GM21576 (cell line): ENCODE data around the gene LITAF.
"Not testable (repeated sequence)": the region's sequence is repeated elsewhere in the genome, so short reads cannot be mapped to it uniquely, and the experiment has no call there.

Experiments used
- ATAC-seq: cut with Tn5 transposase; IDR thresholded peaks from one replicate; pipeline ENCODE4 v1.9.1; 2021; ENCODE audit warnings: mild to moderate bottlenecking, moderate library complexity; ENCODE audit not compliant: unreplicated experiment

The LITAF gene

DNA sequence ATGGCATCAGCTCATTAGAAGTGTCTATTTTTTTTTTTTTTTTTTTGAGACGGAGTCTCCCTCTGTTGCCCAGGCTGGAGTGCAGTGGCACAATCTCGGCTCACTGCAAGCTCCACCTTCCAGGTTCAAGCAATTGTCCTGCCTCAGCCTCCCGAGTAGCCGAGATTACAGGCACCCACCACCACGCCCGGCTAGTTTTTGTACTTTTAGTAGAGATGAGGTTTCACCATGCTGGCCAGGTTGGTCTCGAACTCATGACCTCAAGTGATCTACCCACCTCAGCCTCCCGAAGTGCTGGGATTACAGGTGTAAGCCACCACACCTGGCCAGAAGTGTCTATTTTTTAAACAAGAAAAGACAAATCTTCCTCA is 9.4 kb downstream of the LITAF start:
- ATAC-seq = not testable (repeated sequence)

DNA sequence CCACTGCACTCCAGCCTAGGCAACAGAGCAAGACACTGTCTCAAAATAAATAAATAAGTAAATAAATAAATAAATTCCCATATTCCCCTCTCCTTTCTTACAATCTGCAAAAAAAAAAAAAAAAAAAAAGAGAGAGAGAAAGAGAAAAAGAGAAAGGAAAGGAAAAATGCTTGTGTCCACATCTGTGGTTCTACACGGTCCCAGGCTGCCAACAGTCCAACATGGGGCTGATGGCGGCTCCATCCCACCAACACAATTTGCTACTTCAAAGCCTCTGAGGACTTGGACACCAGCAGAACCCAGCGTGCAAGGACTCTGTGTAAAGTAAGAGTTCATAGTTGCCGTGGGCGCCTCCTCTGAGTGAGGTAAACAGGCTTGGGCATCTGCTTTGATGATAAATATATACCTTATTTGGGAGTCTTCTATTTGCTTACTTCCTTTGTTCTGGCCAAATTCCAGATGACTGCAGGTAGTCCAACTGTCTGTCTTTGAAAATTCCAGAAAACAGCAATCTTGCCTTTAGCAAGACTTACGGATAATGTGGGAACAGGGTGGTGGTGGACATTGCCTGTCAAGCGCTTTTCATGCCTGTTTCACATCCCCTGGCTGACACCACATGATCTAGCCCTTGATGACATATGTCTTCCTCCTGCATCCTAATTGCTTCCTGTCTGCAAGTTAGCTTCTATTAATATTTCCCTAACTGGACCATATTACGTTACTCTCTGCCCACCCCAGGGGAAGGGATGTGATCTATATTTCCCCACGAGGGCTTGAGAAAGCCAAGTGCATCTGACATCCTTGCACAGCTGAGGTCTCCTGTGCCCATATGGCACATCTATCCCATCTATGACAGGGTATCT is 10.1 kb downstream of the LITAF start:
- ATAC-seq = peak; percentile 64

DNA sequence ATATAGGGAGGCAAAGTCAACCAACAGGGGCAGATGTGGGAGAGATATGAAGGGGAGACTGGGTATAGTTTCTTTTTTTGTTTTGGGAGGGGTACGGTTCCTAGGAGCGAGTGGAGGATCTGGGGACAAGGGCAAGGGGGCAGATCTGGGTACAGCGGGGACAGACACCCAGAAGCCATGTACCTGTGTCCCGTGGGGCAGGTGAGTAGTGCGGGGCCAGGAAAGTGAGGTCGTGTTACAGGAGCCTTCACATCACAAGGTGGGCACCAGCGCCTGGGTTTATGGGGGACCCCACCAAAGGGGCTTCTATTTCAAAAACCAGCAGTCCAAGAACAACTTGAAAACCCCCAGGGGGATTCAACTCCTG is 11.5 kb downstream of the LITAF start:
- no peak for ATAC-seq

DNA sequence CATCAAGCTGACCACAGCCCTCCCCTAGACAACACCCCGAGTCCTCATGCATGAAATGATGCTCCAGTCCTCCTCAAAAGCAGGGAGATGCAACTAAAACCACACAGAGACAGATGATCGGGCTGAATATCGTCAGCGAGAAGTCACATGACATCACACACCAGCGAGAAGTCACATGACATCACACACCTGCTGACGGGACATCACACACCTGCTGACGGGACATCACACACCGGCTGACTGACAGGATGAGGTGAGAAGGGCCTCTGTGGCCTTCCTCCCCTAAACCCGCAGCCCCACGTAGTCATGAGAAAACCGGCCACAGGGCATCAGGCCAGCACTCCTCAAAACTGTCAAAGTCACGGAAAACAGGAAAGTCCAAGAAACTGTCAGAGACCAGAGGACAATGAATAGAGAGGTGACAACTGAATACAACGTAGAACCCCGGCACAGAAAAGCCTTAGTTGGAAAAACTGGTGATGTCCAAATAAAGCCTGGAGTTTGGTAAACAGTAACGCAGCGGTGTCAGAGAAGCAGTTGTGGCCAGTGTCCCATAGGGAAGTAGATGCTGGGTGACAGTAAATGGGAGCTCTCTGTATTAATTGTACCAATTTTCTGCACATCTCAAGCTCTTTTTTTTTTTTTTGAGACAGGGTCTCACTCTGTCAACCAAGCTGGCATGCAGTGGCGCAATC is 14.3 kb downstream of the LITAF start:
- ATAC-seq = no peak

DNA sequence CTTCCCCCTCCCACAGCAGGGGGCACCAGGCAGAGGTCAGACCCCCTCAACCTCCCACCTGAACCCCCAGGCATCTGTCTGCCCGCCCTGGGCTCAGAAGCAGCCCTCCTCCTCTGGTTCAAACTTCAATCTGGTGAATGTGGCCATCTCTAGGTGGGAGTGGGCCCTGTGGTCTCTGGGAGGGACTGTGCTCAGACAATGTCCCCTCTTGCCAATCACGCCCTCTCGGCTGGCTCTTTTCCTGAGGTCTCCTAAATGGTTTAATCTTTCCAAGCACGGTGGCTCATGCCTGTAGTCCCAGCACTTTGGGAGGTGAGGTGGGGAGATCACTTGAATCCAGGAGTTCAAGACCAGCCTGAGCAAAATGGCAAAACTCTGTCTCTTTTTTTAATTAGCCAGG is 15.2 kb downstream of the LITAF start:
- ATAC-seq = no peak

DNA sequence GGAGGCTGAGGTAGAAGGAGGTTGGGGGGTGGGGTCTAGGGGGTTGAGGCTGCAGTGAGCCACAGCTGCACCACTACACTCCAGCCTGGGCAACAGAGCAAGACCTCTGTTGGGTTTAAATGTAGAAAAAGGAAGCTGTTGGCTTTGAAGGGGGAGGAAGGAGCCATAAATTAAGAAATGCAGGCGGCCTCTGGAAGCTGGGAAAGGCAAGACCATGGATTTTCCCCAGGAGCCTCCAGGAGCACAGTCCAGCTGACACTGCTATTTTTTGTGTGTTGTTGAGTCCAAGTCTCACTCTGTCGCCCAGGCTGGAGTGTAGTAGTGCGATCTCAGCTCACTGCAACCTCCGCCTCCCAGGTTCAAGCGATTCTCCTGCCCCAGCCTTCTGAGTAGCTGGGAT is 15.9 kb downstream of the LITAF start:
- ATAC-seq = no peak

DNA sequence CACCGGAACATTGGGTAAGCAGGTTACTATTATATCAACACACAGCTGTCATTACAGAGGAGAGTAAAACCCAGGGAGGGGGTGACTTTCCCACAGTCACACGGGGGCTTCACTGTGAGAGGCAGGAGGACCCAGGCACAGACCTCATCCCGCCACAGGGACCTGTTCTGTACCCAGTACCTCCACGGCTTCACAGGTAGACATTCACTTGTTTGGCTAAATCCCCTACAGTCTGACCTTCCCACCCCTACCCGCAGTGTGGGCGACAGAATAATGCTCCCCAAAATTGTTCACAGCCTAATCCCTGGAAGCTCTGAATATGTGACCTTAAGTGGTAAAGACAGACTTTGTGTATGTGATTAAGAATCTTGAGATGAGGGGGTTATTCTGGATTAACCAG is 16.5 kb downstream of the LITAF start:
- no peak for ATAC-seq

DNA sequence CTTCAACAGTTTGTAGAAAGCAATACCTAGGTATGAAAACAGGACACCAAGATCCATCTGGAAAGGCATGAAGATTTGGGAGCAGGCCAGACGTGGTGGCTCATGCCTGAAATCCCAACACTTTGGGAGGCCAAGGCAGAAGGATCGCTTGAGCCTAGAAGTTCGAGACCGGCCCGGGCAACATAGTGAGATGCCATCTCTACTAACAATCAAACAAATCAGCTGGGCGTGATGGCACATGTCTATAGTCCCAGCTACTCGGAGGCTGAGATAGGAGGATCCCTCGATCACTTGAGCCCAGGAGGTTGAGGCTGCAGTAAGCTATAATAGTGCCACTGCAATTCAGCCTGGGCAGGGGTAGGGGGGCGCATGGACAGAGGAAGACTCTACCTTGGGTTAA is 20.3 kb downstream of the LITAF start:
- ATAC-seq = no peak

DNA sequence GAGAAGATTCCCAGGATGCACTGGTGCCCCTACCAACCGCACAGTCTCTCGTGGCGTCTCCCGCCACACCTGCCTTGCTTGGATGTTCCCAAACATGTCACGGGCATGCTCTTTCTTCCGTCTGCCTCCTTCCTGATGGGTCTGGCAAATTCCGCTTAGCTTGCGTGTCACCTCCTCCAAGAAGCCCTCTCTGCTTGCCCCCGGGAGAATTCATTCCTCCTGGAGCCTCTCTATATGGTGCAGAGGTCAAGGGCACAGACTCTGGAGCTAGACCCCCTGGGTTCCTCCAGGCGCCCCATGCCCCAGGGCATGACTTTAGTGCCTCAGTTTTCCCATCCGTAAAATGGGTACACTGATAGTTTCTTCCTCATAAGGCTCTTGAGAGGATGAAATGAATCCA is 21.1 kb downstream of the LITAF start:
- no peak for ATAC-seq

DNA sequence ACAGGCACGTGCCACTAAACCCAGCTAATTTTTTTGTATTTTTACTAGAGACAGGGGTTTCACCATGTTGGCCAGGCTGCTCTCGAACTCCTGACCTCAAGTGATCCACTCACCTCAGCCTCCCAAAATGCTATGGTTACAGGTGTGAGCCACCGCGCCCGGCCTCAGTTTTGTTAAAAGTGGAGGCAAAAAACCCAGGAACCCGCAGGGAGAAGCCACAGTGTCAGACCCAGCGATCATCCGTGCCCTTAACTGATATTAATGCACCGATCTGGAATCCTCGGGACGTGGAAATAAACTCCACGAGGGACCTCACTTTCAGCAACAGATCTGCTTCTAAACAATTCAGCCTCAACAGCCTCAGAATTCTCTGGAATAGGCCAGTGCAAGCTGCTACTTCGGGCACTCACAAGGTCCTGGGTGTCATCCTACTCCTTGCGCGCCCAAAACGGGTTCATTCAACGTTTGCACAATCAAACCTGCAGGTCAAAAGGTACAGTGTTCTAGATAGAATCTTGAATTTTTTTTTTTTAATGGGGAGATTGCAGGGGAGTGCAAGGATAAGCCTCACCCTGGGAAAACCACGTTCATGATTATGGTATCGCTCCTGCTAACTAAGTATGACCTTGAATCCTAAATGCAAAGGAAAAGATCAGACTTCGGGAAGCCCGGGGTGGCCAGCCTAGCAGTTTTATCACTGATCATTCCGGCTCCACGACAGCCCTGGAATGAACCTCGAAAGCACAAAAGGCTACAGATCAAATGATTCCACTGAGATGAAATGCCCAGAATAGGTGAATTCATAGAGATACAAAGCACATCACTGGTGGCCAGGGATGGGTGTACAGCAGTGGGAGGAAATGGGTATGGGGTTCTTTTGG is 22.4 kb downstream of the LITAF start:
- no peak for ATAC-seq

DNA sequence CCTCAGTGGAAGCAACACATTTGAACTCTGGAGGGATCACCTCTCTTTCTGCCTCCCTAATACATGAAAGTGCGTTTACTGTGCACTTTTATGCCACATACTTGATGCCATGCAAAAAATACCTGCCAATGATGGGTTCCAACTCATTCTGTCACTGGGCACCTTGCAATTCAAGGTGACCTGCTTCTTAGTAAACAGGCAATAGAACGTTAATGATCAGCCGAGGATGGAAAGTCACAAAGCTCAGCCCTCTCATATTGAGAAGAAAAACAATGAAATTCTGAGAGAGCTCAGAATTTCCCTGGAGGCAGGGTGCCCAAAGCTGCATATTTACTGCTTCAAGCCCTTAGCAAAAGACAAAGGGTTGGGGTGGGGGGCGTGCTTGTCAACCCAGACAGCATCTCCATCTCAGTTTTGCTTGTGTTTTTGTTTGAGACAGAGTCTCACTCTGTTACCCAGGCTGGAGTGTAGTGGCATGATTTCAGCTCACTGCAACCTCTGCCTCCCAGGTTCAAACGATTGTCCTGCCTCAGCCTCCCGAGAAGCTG is 23.2 kb downstream of the LITAF start:
- no peak for ATAC-seq

DNA sequence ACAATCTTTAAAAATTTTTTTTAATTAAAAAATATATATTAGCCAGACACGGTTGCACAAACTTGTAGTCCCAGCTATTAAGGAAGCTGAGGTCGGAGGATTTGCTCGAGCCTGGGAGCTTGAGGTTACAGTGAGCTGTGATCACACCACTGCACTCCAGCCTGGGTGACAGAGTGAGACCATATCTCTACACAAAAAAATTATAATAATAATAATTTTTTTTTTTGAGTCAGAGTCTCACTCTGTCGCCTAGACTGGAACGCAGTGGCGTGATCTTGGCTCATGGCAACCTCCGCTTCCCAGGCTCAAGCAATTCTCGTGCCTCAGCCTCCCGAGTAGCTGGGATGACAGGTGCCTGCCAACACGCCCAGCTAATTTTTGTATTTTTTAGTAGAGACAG is 23.8 kb downstream of the LITAF start:
- no peak for ATAC-seq

DNA sequence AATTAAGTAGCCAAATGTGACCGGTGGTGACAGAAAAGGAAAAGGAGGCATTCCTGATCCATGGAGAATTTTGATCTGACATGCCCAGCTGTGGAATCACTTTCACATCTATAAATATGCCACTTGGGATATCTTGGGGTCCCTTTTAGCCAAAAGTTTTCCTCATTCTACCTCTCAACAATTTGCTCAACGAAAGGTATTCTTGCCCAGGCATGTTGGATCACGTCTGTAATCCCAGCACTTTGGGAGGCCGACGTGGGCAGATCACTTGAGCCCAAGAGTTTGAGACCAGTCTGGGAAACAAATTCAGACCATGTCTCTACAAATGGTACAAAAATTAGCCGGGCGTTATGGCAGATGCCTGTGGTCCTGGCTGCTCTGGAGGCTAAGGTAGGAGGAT is 24.3 kb downstream of the LITAF start:
- no peak for ATAC-seq

DNA sequence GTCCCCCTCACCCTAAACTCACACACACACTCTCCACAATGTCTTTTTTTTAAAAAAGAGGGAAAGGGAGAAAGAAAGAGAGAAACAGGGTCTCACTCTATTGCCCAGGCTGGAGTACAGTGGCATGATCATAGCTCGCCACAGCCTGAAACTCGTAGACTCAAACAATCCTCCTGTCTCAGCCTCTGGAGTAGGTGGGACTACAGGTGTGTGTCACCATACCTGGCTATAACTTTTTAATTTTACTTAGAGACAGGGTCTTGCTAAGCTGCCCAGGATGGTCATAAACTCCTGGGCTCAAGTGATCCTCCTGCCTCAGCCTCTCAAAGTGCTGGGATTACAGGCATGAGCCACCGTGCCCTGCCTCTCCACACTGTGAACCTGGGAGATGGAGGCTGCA is 24.9 kb downstream of the LITAF start:
- no peak for ATAC-seq

DNA sequence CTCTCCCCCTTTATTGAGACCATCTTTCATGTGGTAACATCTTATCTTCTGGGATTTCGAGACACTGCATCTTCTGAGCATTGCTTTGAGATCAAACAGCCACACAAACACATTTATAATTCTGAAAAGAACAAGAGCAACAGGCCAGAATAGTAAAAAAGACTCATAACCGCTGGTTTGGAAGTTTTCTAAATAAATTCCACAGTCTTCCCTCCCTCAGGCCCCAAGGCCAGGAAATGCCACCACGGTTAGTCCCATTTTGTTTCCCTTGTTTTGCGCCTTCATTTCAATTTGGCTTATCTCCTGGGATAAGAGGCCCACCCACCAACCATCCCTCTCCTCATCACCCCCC is 25.3 kb downstream of the LITAF start:
- ATAC-seq = no peak

DNA sequence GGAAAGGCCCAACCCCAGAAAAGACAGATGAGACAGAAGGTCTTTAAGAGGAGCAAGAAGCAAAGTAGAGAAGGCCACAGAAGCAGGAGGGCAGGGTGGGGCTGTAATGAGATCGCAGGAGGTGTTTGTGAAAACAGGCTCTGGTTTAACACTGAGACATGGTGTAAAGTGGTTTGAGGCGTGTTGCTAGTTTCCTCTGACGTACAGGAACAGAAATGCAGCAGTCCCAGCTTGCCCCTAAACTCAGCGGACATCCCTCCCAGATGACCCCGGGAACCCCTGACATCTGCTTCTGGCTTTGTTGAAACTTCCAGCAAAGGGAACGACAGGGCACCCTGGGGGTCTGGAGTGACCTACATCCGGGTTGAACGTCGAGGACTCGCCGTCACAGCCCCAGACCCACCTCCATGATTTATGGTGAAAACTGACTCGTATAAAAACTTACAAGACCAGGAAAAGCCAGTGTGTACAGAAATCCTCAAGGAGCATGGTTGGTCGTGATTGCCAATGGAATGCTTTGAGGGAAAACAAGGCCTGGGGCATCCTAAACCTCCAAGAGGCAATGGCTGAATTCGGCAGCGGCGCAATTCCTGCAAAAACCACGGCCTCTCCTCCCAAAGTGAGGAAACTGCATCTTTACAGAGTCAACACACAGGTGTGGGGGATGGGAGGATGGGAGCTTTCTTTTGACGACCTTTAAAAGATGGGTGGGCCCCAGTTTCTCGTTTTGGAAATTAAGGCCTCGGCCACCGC is 25.8 kb downstream of the LITAF start:
- no peak for ATAC-seq

DNA sequence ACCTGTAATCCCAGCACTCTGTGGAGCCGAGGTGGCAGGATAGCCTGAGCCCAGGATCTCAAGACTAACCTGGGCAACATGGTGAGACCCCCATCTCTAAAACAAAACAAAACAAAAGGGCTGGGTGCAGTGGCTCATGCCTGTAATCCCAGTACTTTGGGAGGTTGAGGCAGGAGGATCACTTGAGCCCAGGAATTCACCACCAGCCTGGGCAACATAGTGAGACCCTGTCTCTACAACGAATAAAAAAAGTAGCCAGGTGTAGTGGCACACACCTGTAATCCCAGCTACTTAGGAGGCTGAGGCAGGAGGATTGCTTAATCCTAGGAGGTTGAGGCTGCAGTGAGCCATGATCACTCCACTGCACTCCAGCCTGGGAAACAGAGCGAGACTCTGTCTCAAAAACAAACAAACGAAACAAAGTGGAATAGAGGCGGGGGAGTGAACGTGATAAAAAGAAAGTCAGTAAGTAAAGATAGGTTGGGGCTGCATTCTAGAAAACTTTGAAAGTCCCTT is 28.4 kb downstream of the LITAF start:
- ATAC-seq = not testable (repeated sequence)

DNA sequence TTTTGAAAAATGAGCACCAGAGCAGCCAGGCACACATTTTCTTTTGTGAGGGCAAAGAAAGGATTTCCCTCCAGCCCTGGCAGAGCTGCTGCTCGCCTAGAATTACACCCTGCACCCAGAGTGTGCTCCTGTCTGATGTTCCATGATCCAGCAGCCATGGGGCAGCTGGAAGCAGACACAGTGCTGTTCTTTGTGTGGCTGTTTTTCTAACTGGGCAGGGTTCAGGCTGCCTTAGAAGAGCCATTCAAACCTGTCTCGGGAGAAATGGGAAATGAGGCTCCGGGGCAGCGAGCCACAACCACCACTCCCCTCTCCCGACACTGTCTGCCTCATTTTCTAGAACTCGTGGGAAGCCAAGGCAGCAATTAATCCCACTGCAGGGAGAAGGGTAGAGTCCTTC is 28.9 kb downstream of the LITAF start:
- no peak for ATAC-seq

DNA sequence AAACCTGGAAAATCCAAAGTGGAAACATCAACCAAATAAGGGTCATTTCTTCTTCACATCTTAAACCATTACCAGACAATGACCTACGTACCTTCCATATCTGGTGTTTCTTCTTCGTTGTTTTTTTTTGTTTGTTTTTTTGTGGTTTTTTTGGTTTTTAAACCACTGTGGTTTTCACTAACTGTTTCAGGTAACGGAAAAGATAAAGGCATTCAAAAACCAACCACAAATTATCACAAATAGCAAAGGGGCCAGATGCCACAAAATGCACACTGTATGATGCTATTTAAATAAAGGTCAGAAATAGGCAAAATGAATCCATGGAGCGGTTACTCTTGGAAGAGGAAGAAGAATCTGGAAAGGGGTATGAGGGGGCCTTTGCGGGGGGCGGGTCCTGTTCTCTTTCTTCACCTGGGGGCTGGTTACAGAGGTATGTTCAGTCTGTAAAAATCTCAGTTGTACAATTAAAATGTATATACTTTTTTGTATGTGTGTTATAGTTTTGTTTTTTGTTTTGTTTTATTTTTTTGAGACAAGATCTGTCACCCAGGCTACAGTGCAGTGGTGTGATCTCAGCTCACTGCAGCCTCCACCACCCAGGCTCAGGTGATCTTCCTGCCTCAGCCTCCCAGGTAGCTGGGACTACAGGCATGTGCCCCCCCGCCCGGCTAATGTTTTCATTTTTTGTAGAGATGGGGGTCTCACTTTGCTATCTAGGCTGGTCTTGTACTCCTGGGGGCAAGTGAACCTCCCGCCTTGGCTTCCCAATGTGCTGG is 29.6 kb downstream of the LITAF start:
- ATAC-seq = no peak
